Esophagus muscularis mucosa (tissue), 3 donors: Measurements from ENCODE around the gene NEXN.
A peak's percentile ranks its signal among the peaks of the same experiment; 100 is the strongest.
"Not testable (repeated sequence)": the region's sequence is repeated elsewhere in the genome, so short reads cannot be mapped to it uniquely, and the experiment has no call there.

Experiments
- CTCF ChIP-seq, 3 experiments: fragments of 200-600 bp in 2 of 3; fragments of 450-650 bp in 1 of 3; sonication (generic) in 2 of 3; IDR thresholded peaks; one replicate each; pipeline ENCODE4 v1.5.1; 2017 to 2019; ENCODE audit warnings: antibody characterized with exemption in 3 of 3, mild to moderate bottlenecking in 2 of 3, moderate library complexity in 1 of 3
- POLR2A ChIP-seq: fragments of 450-650 bp; IDR thresholded peaks from one replicate; pipeline ENCODE4 v1.6.1; 2017; ENCODE audit warnings: antibody characterized with exemption, moderate library complexity, mild to moderate bottlenecking, low read depth
- POLR2AphosphoS5 ChIP-seq, 2 donors: sonication (generic); formaldehyde crosslinking; IDR thresholded peaks; one replicate each; pipeline ENCODE4 v1.6.1; 2017; ENCODE audit warnings: antibody characterized with exemption in 2 of 2

GRCh38 chr1:77918918-77919317, 30.5 kb downstream of the NEXN start:
- TF ChIP-seq POLR2A; CTCF (IDR thresholded peaks at IDR 0.05): not testable (repeated sequence)
- peak in 1 of 2 donors; percentile 5 for TF ChIP-seq POLR2AphosphoS5 (IDR thresholded peaks at IDR 0.05)
